ENCODE results near the gene LMBR1.

DNA sequence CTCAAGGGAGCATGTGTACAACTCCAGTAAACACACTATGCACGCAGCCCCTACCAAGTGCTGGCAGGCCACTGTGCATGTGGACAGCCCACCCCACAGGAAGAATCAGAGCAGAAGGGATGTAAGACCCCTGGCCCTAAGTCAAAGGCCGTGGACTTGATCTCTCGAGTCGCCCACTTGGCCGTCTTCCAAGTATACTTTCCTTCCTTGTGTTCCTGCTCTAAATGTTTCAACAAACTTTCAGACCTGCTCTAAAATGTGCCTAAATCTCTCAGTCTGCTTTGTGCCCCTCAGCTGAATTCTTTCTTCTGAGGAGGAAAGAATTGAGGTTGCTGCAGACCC is 35.4 kb upstream of the LMBR1 start:
- TF ChIP-seq NFIC (IDR thresholded peaks at IDR 0.05) (no peak), TEAD4 (IDR thresholded peaks at IDR 0.05) (no peak), RAD21 (IDR thresholded peaks at IDR 0.05; ENCODE audit: low read depth) (no peak)
- TF ChIP-seq, protein P1, sequence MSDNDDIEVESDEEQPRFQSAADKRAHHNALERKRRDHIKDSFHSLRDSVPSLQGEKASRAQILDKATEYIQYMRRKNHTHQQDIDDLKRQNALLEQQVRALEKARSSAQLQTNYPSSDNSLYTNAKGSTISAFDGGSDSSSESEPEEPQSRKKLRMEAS (IDR thresholded peaks at IDR 0.05) = no peak
